SK-N-SH treated with all-trans-retinoic acid at 6 μM for 48 hours (cell line): ENCODE results near the gene MBNL2.

Experiments
- ATAC-seq: fragments of 200-7000 bp; cut with Tn5 transposase; 3 replicates; pipeline ENCODE4 v1.9.1; 2020; ENCODE audit warnings: mild to moderate bottlenecking, moderate library complexity
- ARNTL ChIP-seq: fragments of 450-650 bp; formaldehyde crosslinking; IDR thresholded peaks from 2 replicates; pipeline ENCODE4 v1.5.0; 2020; ENCODE audit warnings: low read depth, mild to moderate bottlenecking, moderate library complexity, borderline replicate concordance
- CSDC2 ChIP-seq: fragments of 250-450 bp; sonication (Bioruptor Pico); IDR thresholded peaks from 2 replicates; pipeline ENCODE4 v1.5.0; 2020; ENCODE audit warnings: mild to moderate bottlenecking, moderate library complexity
- ESRRG ChIP-seq: fragments of 250-450 bp; sonication (Bioruptor Pico); IDR thresholded peaks from 2 replicates; pipeline ENCODE4 v1.6.1; 2021; ENCODE audit warnings: mild to moderate bottlenecking
- GLIS3 ChIP-seq: fragments of 250-450 bp; sonication (Bioruptor Pico); IDR thresholded peaks from 2 replicates; pipeline ENCODE4 v1.5.0; 2020; ENCODE audit warnings: mild to moderate bottlenecking, moderate library complexity
- ISL1 ChIP-seq: fragments of 250-450 bp; sonication (Bioruptor Pico); IDR thresholded peaks from 2 replicates; pipeline ENCODE4 v2.1.2; 2022; ENCODE audit warnings: mild to moderate bottlenecking, moderate library complexity
- OSR1 ChIP-seq: fragments of 250-450 bp; sonication (Bioruptor Pico); IDR thresholded peaks from 2 replicates; pipeline ENCODE4 v1.8.0; 2022; ENCODE audit warnings: moderate library complexity, mild to moderate bottlenecking, inconsistent platforms
- PATZ1 ChIP-seq: fragments of 250-450 bp; sonication (Bioruptor Pico); IDR thresholded peaks from 2 replicates; pipeline ENCODE4 v1.8.0; 2020; ENCODE audit warnings: mild to moderate bottlenecking, moderate library complexity, borderline replicate concordance
- POU6F1 ChIP-seq: fragments of 250-450 bp; sonication (Bioruptor Pico); IDR thresholded peaks from 2 replicates; pipeline ENCODE4 v1.8.0; 2021; ENCODE audit warnings: low read depth, mild to moderate bottlenecking, moderate library complexity, borderline replicate concordance
- PPARA ChIP-seq: fragments of 250-450 bp; sonication (Bioruptor Pico); IDR thresholded peaks from 2 replicates; pipeline ENCODE4 v1.5.0; 2020; ENCODE audit warnings: mild to moderate bottlenecking, borderline replicate concordance
- RARB ChIP-seq: fragments of 250-450 bp; sonication (Bioruptor Pico); IDR thresholded peaks from 2 replicates; pipeline ENCODE4 v1.8.0; 2021; ENCODE audit warnings: mild to moderate bottlenecking, moderate library complexity
- SNAI2 ChIP-seq: fragments of 250-450 bp; sonication (Bioruptor Pico); IDR thresholded peaks from 2 replicates; pipeline ENCODE4 v1.5.0; 2020; ENCODE audit warnings: mild to moderate bottlenecking, moderate library complexity
- TCF4 ChIP-seq: fragments of 250-450 bp; sonication (Bioruptor Pico); IDR thresholded peaks from 2 replicates; pipeline ENCODE4 v1.8.0; 2021; ENCODE audit warnings: mild to moderate bottlenecking, moderate library complexity, borderline replicate concordance
- TOX ChIP-seq: fragments of 250-450 bp; sonication (Bioruptor Pico); IDR thresholded peaks from 2 replicates; pipeline ENCODE4 v1.8.0; 2021; ENCODE audit warnings: mild to moderate bottlenecking, moderate library complexity, borderline replicate concordance
- TSHZ2 ChIP-seq: fragments of 250-450 bp; sonication (Bioruptor Pico); IDR thresholded peaks from 2 replicates; pipeline ENCODE4 v1.5.0; 2020; ENCODE audit warnings: mild to moderate bottlenecking, moderate library complexity
- ZC3H10 ChIP-seq: fragments of 250-450 bp; sonication (Bioruptor Pico); IDR thresholded peaks from 2 replicates; pipeline ENCODE4 v1.5.1; 2021; ENCODE audit warnings: mild to moderate bottlenecking, moderate library complexity
- ZFP3 ChIP-seq: fragments of 250-450 bp; sonication (Bioruptor Pico); IDR thresholded peaks from 2 replicates; pipeline ENCODE4 v1.5.0; 2020; ENCODE audit warnings: mild to moderate bottlenecking, moderate library complexity
- ZFP30 ChIP-seq: fragments of 450-650 bp; formaldehyde crosslinking; IDR thresholded peaks from 2 replicates; pipeline ENCODE4 v1.5.0; 2022; ENCODE audit warnings: mild to moderate bottlenecking, moderate library complexity
- ZNF565 ChIP-seq: fragments of 450-650 bp; formaldehyde crosslinking; conservative IDR thresholded peaks from 2 replicates; pipeline ENCODE4 v1.5.0; 2020; ENCODE audit warnings: low read depth, mild to moderate bottlenecking, moderate library complexity
- ZNF70 ChIP-seq: fragments of 450-650 bp; formaldehyde crosslinking; IDR thresholded peaks from 2 replicates; pipeline ENCODE4 v1.5.0; 2020; ENCODE audit warnings: mild to moderate bottlenecking, moderate library complexity
- ZNF8 ChIP-seq: fragments of 450-650 bp; formaldehyde crosslinking; IDR thresholded peaks from 2 replicates; pipeline ENCODE4 v1.5.0; 2020; ENCODE audit warnings: mild to moderate bottlenecking, moderate library complexity

MBNL2 gene

GRCh38 chr13:97238883-97239282 is 16.8 kb downstream of the MBNL2 start:
- no peak for ATAC-seq
- TF ChIP-seq PPARA (CRISPR knock-in tag) (no peak), ZNF8 (CRISPR knock-in tag) (no peak), ZFP30 (CRISPR knock-in tag) (no peak)

- TF ChIP-seq CSDC2 (CRISPR knock-in tag), result no peak
- no peak for TF ChIP-seq TOX (CRISPR knock-in tag)
- TF ChIP-seq ZFP3 (CRISPR knock-in tag), result no peak
- no peak for TF ChIP-seq RARB (CRISPR knock-in tag)
- TF ChIP-seq POU6F1 (CRISPR knock-in tag), result no peak
Measured at GRCh38 chr13:97239306-97239705, 17.2 kb downstream of the MBNL2 start.

GRCh38 chr13:97239943-97240787 is 18.0 kb downstream of the MBNL2 start:
- no peak for TF ChIP-seq PATZ1 (CRISPR knock-in tag)
- peak; percentile 39; the same call in 1 of the 2 replicates for TF ChIP-seq ZNF70
- ATAC-seq, result no peak

More at GRCh38 chr13:97239306-97239705, 17.2 kb downstream of the MBNL2 start:
- ATAC-seq, result no peak

GRCh38 chr13:97240788-97241734 is 18.9 kb downstream of the MBNL2 start:
- TF ChIP-seq RARB (CRISPR knock-in tag) (no peak), ZNF8 (CRISPR knock-in tag) (no peak), OSR1 (CRISPR knock-in tag) (no peak), CSDC2 (CRISPR knock-in tag) (no peak), SNAI2 (CRISPR knock-in tag) (no peak), ISL1 (no peak)
- TF ChIP-seq, all 23 proteins: peak for 0
- no peak for ATAC-seq

GRCh38 chr13:97241761-97242160 is 19.6 kb downstream of the MBNL2 start:
- ATAC-seq, result no peak
- no peak for TF ChIP-seq ZNF8 (CRISPR knock-in tag)
- no peak for TF ChIP-seq ARNTL (CRISPR knock-in tag)
- TF ChIP-seq TSHZ2 (CRISPR knock-in tag), result no peak
- TF ChIP-seq TCF4 (CRISPR knock-in tag), result no peak
- no peak for TF ChIP-seq CSDC2 (CRISPR knock-in tag)
- TF ChIP-seq ESRRG (CRISPR knock-in tag), result no peak
- TF ChIP-seq POU6F1 (CRISPR knock-in tag), result no peak
- TF ChIP-seq ZC3H10 (CRISPR knock-in tag), result no peak
- no peak for TF ChIP-seq PPARA (CRISPR knock-in tag)
- no peak for TF ChIP-seq GLIS3 (CRISPR knock-in tag)
- TF ChIP-seq ZNF565 (CRISPR knock-in tag), result no peak
- no peak for TF ChIP-seq ZFP3 (CRISPR knock-in tag)
